ELR (cell line): ENCODE data around the gene TSHZ1.

Experiments used
- DNase-seq: peaks from one replicate; pipeline ENCODE4 v3.0.0-alpha.2; 2015; ENCODE audit warnings: low read depth

TSHZ1 gene

GRCh38 chr18:75269124-75269680 lies 58.6 kb downstream of the TSHZ1 start:
- DNase-seq, result no peak

DNA sequence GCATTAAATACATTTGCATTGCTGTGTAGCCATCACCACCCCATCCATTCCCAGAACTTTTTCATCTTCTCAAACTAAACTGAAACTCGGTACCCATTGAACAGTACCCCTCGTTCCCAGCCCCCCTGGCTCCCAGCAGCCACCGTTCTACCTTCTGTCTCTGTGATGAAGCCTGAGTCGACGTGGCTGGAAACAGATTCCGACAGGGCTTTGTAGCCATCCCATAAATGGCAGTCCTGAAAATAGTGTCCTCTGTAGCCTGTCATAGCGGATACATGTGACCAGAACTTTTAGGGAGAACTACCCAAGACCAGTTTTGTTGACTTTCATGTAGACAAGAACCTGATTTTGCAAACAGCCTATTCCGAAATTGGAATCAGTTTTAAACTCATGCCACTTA lies 59.1 kb downstream of the TSHZ1 start:
- no peak for DNase-seq

DNA sequence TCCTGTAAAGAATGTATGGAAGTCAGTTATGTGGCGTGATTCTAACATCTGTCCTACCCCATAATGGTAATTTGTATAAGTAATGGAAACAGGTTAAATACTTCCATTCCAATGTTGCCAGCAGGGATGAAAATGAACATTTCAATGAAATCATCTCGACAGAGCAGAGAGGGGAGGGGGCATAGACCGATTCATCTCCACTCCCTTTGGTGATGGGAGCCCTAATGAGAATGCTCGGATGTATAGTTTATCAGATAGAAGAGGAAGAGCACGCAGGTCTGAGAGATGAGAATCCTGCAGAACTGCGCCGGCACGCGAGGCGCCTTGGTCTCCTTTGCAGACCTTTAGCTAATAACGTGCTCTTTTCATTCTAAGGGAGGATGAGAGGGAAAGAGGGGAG lies 61.4 kb downstream of the TSHZ1 start:
- DNase-seq, result no peak

GRCh38 chr18:75273817-75274216 lies 63.2 kb downstream of the TSHZ1 start:
- DNase-seq, result no peak

DNA sequence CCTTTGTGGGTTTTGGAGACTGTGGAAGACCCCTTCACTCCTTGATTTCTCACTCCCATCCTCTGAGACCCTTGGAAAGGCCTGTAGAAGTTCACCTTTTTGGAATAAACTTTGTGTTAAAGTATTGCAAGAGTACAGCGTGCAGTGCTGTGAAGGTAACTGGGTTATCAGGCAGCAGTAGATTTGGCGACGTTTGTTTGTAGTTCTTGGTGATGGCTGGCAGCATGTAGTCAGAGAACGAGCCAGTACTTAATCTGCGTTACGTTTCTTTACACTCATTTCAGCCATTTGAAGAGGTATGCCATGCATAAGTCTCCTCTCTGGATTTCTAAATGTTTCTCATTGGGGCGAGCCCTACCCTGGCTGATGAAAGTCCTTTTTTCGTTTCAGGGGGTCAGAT lies 64.6 kb downstream of the TSHZ1 start:
- DNase-seq, result no peak

GRCh38 chr18:75276818-75277609 lies 66.4 kb downstream of the TSHZ1 start:
- DNase-seq, result peak; percentile 84

GRCh38 chr18:75277610-75277928 lies 67.0 kb downstream of the TSHZ1 start:
- DNase-seq, result no peak

DNA sequence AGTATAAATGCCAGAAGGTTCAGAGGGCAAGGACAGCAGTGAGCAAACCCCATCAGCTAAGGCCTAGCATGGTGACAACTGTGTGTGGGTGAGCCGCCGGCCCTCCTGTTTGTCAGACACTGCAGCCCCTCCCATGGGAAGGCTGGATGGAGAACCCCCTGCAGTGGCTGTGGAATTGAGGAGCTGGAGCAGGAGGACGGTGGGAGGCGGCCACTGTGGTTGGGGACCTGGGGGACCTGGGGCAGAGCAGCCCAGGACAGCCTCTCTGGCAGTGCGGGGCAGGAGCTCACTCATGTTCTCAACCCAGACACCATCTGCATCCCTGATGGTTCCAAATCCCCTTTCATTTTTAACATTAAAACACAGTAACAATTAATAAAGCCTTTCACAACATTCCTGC lies 68.8 kb downstream of the TSHZ1 start:
- no peak for DNase-seq

DNA sequence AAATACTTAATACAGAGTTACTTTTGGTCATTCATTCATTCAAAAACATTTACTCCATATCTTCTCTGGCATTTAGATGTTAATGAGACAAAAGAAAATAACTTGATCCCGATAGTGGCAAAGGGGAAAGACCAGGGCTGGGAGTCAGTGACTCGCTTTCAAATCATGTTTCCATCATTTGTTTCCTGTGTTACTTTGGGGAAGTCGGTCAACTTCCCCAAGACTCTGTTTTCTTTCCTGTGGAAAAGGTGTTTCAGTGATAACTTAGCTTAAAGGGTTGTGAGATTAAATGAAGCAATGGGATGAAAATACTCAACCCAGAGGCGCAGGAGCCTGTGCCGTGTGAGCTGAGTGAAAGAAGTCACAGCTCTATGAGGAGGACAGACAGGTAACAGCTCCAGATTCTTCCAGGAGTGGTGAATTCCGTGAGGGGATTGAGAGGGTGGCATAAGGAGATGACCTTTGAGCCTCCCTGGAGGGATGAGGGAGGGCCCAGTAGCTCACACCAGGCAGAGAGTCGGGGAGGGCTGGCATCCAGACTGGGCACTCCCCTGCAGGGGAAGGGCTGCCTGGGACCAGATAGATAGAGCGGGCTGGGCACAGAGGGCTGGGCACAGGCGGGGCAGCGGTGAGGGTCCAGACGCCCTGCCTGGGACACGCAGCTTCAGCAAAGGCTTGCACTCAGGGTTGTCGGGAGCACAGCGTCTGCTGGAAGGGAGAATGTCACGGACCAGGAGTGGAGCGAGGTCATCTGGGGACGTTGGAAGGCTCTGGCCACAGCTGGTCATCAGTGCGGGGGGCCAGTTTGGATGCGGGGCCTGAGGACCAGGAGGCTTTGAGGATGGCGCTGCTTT lies 70.1 kb downstream of the TSHZ1 start:
- DNase-seq, result peak; percentile 41

DNA sequence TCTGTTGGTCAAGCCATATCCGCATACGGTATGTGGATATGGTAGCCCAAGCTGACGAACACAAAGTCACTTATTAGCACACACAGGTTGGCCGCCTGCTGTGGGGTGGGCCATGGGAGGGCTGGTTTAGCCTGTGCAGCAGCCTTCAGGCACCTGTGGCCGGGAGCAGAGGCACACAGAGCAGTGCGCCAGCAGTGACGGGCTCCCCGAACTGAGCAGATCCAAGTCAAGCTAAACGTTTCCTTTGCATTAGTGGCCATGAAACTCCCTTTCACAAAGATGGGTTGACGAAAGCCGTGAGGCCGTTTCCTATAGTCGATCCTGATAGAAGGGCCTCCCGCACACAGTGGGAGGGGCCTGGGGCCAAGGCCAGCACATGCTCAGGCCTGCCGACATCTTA lies 72.1 kb downstream of the TSHZ1 start:
- DNase-seq, result no peak

DNA sequence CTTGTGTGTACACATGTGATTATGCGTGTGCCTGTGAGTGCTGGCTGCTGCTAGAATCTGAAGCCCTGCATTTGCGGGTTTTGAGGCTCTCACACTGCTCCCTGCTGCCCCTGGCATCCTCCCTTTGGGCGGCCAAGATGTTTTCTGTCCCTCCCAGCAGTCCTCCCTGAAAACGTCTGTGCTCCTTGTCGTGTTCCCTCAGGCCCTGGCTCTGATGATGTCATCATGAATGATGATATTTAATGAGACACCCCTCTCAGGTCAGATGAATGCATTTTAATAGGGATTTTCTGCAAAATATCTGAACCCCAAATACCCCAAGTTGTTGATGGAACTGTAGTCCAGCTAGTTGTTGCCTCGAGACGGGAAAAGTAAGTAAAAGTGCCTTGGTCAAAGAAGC lies 73.1 kb downstream of the TSHZ1 start:
- DNase-seq, result no peak

GRCh38 chr18:75284566-75284965 lies 74.0 kb downstream of the TSHZ1 start:
- no peak for DNase-seq

DNA sequence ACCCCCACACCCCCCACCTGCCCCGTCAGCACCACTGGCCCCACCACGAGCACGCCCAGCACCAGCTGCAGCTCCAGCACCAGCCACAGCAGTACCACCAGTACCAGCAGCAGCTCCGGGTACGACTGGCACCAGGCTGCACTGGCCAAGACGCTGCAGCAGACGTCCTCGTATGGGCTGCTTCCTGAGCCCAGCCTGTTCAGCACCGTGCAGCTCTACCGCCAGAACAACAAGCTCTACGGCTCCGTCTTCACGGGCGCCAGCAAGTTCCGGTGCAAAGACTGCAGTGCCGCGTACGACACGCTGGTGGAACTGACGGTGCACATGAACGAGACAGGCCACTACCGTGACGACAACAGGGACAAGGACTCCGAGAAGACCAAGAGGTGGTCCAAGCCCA lies 75.3 kb downstream of the TSHZ1 start:
- DNase-seq, result no peak

DNA sequence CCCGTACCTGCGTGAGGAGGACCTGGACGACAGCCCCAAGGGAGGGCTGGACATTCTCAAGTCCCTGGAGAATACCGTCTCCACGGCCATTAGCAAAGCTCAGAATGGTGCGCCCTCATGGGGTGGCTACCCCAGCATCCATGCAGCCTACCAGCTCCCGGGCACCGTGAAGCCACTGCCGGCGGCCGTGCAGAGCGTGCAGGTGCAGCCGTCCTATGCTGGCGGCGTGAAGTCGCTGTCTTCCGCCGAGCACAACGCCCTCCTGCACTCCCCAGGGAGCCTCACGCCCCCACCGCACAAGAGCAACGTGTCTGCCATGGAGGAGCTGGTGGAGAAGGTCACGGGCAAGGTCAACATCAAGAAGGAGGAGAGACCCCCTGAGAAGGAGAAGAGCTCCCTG lies 76.4 kb downstream of the TSHZ1 start:
- DNase-seq, result no peak

- no peak for DNase-seq
Observed at GRCh38 chr18:75287700-75288099, 77.1 kb downstream of the TSHZ1 start.

DNA sequence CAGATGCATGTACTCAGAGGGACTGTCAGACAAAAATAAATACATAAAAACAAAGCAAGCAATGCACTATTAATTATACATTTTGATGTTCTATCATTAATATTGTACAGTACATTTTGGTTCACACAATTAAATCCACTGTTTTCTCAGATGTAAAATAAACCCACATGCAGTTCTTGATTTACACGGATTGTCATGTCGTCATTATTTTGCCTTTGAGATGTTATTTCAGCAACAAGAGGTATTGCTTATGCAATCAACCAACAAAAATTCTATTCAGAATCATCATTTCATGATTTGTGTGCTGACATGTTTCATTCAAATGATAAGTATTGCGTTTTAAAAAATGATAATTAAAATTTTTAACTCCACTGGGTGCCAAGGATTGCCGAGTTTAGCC lies 79.2 kb downstream of the TSHZ1 start:
- DNase-seq, result no peak

- DNase-seq, result no peak
Observed at GRCh38 chr18:75290737-75291358, 80.3 kb downstream of the TSHZ1 start.

DNA sequence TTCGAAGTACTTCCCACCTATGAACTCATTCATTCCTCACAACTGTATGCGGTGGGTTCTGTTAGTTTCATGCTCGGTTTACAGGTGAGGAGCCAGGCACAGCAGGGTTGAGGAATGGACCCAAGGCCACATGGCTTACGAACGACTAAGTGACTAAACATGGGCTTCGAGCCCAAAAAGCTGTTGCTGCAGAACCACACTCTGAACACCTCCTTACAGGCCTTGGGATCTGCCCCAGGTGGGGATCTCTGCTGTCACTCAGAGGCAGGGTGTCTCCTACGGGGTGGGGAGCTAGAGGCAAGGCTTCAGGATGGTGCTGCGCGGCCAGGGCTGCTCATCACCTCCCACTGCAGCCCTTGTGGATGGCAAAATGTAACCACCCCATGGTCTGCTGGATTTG lies 80.9 kb downstream of the TSHZ1 start:
- DNase-seq, result no peak

- DNase-seq, result peak; percentile 41
Observed at GRCh38 chr18:75293591-75293990, 83.0 kb downstream of the TSHZ1 start.

DNA sequence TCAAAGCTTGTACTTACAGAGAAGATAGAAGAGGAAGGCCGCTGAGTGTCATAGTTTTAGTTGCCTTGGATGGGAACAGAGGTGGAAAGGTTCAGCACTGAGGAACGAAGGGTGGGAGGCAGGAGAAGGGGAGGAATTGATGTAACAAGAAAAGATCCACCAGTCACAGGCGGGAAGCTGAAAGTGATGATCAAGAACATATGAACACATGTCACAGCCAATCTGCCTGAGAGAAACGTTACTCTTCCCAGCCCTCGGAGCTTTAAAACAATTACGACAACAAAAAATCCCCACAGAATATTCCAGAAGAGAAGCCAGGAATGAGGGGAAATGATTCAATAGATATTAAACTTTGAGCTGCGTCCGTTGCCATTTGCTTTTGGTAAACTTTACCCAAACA lies 87.1 kb downstream of the TSHZ1 start:
- no peak for DNase-seq

DNA sequence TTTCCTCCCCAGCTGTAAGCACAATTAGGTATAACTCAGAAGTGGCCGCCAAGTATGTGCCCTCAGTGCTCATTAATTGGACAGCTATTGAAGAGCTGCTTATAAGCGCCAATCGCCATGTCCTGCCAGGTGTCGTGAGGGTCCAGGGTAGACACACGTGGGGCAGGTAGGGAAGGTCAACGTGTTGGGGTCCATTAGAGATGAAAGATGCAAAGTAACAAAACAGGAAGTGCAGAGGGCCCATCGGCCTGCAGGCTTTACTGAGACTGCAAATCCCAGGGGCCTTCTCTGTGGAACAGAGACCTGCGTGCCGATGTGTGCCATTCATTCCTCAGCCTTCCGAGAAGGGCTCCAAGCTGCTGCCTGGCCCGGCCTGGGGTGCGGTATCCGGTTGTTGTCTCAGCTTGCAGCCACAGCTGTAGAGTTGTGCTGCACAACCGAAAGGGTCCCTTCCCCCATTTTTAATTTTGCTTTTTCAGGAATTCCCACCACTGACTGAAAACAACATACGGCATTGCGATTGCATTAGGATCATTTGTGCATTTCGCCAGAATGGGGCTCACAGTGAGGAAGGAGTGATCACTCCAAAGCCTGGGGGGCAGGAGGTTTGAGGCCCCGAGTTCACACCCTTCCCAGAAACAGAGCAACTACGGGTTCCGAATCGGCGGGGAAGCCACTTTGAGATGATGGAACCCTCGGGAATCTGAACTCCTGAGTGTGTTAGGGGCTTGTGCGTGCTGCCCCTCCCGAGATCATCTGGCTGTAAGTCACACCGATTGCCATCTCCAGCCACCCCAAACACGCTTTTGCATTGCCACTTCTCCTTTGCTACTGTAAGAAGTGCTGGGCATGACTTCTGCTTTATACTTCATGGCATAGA lies 94.3 kb downstream of the TSHZ1 start:
- DNase-seq, result no peak

- no peak for DNase-seq
Observed at GRCh38 chr18:75305984-75306383, 95.4 kb downstream of the TSHZ1 start.
